ENCODE measurements around the gene GID4.

GID4 gene

DNA sequence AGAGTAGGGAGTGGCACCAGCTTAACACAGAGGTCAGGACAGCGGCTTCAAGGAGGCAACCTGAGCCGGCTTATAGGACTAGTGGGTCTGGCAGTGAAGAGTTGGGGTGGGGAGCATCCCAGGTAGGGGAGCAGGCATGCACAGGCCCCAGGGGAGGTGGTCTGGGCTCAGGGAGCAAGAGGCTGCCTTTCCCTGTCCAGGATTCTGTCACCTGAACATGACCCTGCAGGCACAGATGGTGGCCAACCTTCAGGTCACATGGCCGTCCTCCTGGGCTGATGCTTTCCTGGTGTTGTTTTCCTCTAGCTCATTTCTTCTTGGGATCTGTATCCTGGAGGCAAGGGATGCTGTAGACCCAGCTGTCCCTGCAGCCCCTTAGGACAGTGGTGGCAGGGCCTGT is 65.8 kb downstream of the GID4 start:
- TF ChIP-seq MAX (IDR thresholded peaks at IDR 0.05) = no peak
- no peak for TF ChIP-seq TEAD4 (IDR thresholded peaks at IDR 0.05)
- no peak for TF ChIP-seq TAF1 (IDR thresholded peaks at IDR 0.05; ENCODE audit: low read depth)
- no peak for TF ChIP-seq TCF12 (IDR thresholded peaks at IDR 0.05; ENCODE audit: low read depth)

GRCh38 chr17:18105595-18105994 is 66.4 kb downstream of the GID4 start:
- no peak for TF ChIP-seq EP300 (IDR thresholded peaks at IDR 0.05; ENCODE audit: borderline replicate concordance)
- no peak for TF ChIP-seq NFIC (IDR thresholded peaks at IDR 0.05)

GRCh38 chr17:18106211-18106610 is 67.0 kb downstream of the GID4 start:
- TF ChIP-seq RAD21 (IDR thresholded peaks at IDR 0.05; ENCODE audit: low read depth) = no peak
- TF ChIP-seq ZBTB7A (IDR thresholded peaks at IDR 0.05; ENCODE audit: low read depth) = no peak
- TF ChIP-seq TEAD4 (IDR thresholded peaks at IDR 0.05) = no peak
- TF ChIP-seq, protein P1, sequence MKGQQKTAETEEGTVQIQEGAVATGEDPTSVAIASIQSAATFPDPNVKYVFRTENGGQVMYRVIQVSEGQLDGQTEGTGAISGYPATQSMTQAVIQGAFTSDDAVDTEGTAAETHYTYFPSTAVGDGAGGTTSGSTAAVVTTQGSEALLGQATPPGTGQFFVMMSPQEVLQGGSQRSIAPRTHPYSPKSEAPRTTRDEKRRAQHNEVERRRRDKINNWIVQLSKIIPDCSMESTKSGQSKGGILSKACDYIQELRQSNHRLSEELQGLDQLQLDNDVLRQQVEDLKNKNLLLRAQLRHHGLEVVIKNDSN (IDR thresholded peaks at IDR 0.05) = no peak
- no peak for TF ChIP-seq CREB1 (IDR thresholded peaks at IDR 0.05; ENCODE audit: low read depth)
- no peak for TF ChIP-seq MAX (IDR thresholded peaks at IDR 0.05)
- no peak for TF ChIP-seq EP300 (IDR thresholded peaks at IDR 0.05; ENCODE audit: borderline replicate concordance)
- no peak for TF ChIP-seq CEBPB (IDR thresholded peaks at IDR 0.05)
- no peak for TF ChIP-seq FOXM1 (IDR thresholded peaks at IDR 0.05; ENCODE audit: borderline replicate concordance, low read depth)
- no peak for TF ChIP-seq TCF12 (IDR thresholded peaks at IDR 0.05; ENCODE audit: low read depth)

GRCh38 chr17:18107061-18107790 is 68.0 kb downstream of the GID4 start:
- TF ChIP-seq CEBPB (IDR thresholded peaks at IDR 0.05) (no peak), FOXM1 (IDR thresholded peaks at IDR 0.05; ENCODE audit: borderline replicate concordance, low read depth) (no peak), TCF12 (IDR thresholded peaks at IDR 0.05; ENCODE audit: low read depth) (no peak), TEAD4 (IDR thresholded peaks at IDR 0.05) (no peak), NFIC (IDR thresholded peaks at IDR 0.05) (no peak), ZBTB7A (IDR thresholded peaks at IDR 0.05; ENCODE audit: low read depth) (no peak), REST (IDR thresholded peaks at IDR 0.05; ENCODE audit: low read depth) (no peak), MAX (IDR thresholded peaks at IDR 0.05) (no peak), YY1 (IDR thresholded peaks at IDR 0.05; ENCODE audit: low read depth) (no peak), CREB1 (IDR thresholded peaks at IDR 0.05; ENCODE audit: low read depth) (no peak), RAD21 (IDR thresholded peaks at IDR 0.05; ENCODE audit: low read depth) (no peak), EP300 (IDR thresholded peaks at IDR 0.05; ENCODE audit: borderline replicate concordance) (no peak), TAF1 (IDR thresholded peaks at IDR 0.05; ENCODE audit: low read depth) (no peak), EGR1 (IDR thresholded peaks at IDR 0.05) (no peak)
- TF ChIP-seq, protein P1 (IDR thresholded peaks at IDR 0.05) = no peak

- TF ChIP-seq EP300 (IDR thresholded peaks at IDR 0.05; ENCODE audit: borderline replicate concordance) = no peak
- TF ChIP-seq CREB1 (IDR thresholded peaks at IDR 0.05; ENCODE audit: low read depth) = no peak
- no peak for TF ChIP-seq NFIC (IDR thresholded peaks at IDR 0.05)
- no peak for TF ChIP-seq TEAD4 (IDR thresholded peaks at IDR 0.05)
- no peak for TF ChIP-seq REST (IDR thresholded peaks at IDR 0.05; ENCODE audit: low read depth)
- no peak for TF ChIP-seq MAX (IDR thresholded peaks at IDR 0.05)
- 0 out of 2 replicates have a peak, but pooled peaks have one; percentile 33 for TF ChIP-seq ZBTB7A (IDR thresholded peaks at IDR 0.05; ENCODE audit: low read depth)
These were observed 68.8 kb downstream of the GID4 start for GRCh38 chr17:18107971-18108370.
